GM10266 (cell line): ENCODE data around the gene GADD45A.

Experiments used
- DNase-seq: peaks from one replicate; pipeline ENCODE4 v3.0.0; 2012; ENCODE audit errors: extremely low spot score
- TF ChIP-seq, protein P1 (sequence below): IDR thresholded peaks from 2 replicates; pipeline ENCODE4 v1.5.1; 2012; ENCODE audit warnings: mild to moderate bottlenecking, low read depth; ENCODE audit not compliant: control insufficient read depth, insufficient read depth; ENCODE audit errors: missing control alignments

The GADD45A gene

DNA sequence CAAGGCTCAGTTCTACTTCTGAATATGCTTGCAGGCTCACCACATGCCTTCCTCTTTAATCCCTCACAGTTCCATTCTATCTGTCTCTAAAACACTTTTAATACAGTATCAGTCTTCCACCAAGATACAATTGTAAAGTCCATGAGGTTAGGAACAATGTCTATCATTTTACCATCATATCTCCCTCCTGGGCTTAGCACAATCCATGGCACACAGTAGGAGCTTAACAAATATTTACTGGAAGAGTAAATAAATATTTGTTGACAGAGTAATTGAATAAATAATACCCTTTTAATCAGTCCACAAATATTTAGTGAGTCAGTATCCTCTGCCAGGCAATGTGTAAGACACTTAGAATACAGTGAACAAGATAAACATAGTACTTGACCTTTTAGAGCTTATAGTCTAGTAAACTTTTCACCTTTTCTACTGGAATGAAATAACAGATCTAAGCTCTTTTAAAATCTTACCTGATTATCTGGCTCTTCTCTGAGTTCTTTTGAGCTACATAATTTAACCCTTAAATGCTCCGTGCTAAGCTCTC, 12.7 kb upstream of the GADD45A start:
- TF ChIP-seq, protein P1, sequence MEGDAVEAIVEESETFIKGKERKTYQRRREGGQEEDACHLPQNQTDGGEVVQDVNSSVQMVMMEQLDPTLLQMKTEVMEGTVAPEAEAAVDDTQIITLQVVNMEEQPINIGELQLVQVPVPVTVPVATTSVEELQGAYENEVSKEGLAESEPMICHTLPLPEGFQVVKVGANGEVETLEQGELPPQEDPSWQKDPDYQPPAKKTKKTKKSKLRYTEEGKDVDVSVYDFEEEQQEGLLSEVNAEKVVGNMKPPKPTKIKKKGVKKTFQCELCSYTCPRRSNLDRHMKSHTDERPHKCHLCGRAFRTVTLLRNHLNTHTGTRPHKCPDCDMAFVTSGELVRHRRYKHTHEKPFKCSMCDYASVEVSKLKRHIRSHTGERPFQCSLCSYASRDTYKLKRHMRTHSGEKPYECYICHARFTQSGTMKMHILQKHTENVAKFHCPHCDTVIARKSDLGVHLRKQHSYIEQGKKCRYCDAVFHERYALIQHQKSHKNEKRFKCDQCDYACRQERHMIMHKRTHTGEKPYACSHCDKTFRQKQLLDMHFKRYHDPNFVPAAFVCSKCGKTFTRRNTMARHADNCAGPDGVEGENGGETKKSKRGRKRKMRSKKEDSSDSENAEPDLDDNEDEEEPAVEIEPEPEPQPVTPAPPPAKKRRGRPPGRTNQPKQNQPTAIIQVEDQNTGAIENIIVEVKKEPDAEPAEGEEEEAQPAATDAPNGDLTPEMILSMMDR: no peak
- no peak for DNase-seq

DNA sequence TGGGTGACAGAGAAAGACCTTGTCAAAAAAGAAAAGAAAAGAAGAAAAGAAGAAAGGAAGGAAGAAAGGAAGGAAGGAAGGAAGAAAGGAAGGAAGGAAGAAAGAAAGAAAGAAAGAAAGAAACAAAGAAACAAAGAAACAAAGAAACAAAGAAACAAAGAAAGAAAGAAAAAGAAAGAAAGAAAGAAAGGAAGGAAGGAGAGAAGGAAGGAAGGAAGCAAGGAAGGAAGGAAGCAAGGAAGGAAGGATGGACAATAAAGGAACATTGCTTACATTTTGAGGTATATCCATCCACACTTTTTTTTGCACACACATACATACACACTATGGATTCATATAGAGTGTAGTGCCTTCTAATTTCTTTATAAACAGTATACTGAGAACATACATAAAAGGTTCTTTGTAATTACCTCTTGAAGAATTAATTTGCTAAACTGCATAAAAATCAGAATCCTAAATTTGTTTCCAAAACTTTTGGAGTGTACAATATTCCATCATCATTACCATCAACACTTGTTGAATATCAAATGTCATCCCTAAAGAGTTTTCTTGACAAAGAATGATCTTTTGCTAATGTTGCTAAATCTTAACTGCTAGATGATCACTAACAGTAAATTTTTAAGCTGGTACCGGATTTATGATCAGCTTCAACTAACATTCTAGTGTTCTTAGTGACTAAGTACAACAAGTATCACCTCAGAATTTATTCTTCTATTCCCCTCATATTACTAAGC, 11.4 kb upstream of the GADD45A start:
- DNase-seq: no peak
- TF ChIP-seq, protein P1: no peak

DNA sequence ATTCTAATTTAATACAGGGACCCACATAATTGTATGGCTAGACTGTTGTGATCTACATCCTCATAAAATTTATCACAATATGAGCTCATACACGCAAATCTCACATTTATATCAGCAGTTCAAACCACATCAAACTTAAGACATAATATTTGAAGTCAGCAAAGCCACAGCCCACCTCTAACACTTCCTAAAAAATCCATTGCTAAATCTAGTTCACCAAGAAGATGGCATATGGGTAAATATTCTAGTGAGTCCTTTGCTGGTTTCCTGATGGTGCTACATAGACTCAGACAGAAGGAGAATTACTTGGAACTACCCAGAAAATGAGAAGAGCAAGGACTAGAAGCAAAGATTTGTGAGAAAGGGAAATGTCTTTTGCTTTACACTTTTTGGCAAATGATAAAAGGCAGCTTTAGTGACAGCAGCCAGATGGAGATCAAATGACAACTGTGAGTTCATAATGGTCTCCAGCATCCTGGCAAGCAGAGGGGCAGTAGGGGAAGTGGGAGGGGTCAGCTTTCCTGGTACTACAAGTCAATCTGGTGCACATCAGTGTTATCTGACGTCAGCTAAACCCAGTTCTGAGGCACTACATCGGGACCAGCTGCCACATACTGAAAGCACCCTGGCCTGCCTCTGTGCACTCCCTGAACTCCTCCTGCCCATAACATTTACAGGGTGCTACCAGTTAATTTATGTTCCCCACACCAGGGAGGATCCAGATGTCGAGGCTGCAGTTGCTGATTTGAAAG, 10.6 kb upstream of the GADD45A start:
- no peak for DNase-seq
- TF ChIP-seq, protein P1: no peak

DNA sequence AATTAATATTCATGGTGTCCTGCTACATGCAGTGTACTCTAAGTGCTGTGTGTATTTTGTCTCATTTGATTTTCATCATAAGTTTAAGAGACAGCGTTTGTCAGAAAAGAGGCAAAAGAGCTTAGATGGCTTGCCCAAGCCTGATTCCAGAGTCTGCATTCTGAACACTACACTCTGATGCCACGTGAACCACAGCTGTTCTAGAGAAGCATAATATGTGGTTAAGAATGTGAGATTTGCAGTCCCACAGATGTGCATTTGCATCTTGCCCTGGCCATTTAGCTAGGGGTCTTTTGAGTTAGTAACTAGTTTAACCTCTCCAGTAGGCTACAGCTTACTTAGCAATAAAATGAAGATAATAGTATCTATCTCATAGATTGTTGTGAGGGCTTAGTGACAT, 9.2 kb upstream of the GADD45A start:
- TF ChIP-seq, protein P1: no peak
- DNase-seq: no peak

DNA sequence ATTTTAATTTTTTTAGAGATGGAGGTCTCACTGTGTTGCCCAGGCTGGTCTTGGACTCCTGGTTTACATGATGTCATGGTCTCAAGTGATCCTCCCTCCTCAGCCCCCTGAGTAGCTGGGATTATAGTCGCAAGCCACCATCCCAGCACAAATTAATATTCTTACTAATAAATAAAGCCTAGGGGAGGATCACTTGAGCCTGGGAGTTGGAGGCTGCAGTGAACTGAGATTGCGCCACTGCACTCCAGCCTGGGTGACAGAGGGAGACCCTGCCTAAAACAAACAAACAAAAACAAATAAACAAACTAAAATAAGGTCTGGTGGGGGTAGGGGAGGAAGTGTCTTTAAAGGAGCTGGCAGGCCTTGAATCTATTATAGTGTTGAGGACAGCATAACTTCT, 8.7 kb upstream of the GADD45A start:
- no peak for DNase-seq
- TF ChIP-seq, protein P1: no peak

DNA sequence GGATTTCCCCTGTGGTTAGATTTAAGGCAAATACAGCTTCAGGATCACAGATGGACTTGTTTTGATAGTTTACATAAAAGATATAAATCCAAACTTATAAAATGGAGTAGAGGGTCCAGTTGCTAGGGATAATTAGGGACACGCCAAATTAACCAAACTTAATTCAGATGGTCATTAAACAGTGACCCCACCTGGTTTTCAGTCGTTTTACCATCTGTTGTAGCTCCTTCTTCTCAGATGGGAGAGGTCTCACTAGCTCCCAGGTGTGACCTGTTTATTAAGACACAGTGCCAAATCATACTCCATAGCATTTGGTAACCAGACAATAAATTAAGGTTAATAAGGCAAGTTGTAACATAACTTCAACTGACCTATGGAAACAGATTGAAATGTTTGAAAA, 8.1 kb upstream of the GADD45A start:
- TF ChIP-seq, protein P1: no peak
- DNase-seq: no peak

DNA sequence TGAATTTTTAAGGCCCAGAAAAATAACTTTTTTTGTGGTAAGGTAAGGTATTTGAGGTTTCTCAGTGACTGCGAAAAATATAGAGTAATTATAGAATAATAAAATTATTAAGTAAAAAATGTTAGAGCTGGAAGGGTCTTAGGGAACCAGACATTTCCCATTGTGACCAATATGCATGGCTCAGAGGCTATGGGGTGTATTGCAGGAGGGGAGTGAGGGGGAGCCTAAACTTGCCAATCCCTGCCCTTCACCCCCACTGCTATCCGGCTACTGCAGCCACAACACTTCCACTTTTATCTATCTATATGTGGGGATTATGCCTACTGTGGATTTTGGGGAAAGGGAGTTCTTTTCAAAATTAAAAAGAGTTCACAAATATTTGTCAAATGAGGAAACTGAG, 7.6 kb upstream of the GADD45A start:
- no peak for DNase-seq
- TF ChIP-seq, protein P1: no peak
